ENCODE measurements around the gene RAB5IF. TPM values are rescaled to one million over a fixed set of nuclear protein-coding genes. Genes with fewer than 3 reads are reported as not detected.

Gene RAB5IF
- total RNA-seq, 1 experiment from 2014 or later = 118 TPM

DNA sequence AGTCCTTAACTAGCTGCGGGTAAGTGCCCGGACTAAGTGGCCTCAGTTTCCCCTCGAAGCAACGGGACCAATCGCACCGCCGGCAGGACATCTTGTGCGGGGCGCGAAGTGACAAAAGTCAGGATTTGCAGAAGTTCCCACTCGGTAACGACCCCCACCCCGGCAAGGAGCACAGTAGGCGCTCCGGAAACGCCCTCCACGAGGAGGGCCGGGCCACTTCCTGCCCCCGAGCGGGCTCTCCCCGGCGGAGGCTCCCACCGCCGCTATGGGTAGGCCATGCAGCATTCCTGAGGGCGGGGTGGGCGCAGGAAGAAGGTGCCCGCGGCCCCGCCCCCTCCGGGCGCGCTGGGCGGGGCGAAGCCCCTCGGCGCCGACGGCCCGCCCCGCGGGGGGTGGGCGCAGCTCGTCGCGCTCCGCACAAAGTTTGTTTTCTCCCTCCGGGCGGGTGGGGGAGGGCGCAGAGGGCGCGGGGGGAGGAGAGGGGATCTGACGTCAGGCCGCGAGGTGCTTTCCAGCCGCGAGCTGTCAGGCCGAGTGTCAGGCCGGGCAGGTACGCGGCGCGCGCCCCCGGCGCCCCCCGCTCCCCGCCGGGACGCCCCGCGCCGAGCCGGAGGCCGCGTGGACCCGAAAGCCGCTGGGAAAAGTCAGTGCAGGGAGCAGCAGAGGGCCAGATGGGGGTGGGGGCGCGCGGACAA is 32.3 kb upstream of the RAB5IF start, which contains the start of gene TGIF2:
TSS of gene TGIF2 (plus strand) at position 495 of the 695 bp plus-strand sequence. CDS start 5,178 bp downstream, outside the sequence.
- in situ Hi-C loops (cut with HindIII; ENCODE audit: low pct_unique_long_range_greater_than_20kb, low sequenced_read_pairs) (no loop called here), intact Hi-C loops (cut with micrococcal nuclease; ENCODE audit: unreplicated experiment) (no loop called here)
- ChIA-PET CTCF (interaction anchor here (0.6 kb wide), 1 partner anchor 158 kb away, joined by 3 read pairs; no protein-coding TSS in a partner anchor), POLR2A (interaction anchor here (0.6 to 0.7 kb wide), 3 partner anchors 14 to 425 kb away, joined by 3 to 12 read pairs (median 6); no protein-coding TSS in a partner anchor)
- TF ChIP-seq, protein P1, sequence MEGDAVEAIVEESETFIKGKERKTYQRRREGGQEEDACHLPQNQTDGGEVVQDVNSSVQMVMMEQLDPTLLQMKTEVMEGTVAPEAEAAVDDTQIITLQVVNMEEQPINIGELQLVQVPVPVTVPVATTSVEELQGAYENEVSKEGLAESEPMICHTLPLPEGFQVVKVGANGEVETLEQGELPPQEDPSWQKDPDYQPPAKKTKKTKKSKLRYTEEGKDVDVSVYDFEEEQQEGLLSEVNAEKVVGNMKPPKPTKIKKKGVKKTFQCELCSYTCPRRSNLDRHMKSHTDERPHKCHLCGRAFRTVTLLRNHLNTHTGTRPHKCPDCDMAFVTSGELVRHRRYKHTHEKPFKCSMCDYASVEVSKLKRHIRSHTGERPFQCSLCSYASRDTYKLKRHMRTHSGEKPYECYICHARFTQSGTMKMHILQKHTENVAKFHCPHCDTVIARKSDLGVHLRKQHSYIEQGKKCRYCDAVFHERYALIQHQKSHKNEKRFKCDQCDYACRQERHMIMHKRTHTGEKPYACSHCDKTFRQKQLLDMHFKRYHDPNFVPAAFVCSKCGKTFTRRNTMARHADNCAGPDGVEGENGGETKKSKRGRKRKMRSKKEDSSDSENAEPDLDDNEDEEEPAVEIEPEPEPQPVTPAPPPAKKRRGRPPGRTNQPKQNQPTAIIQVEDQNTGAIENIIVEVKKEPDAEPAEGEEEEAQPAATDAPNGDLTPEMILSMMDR (IDR thresholded peaks at IDR 0.05) = no peak
- TF ChIP-seq POLR2AphosphoS5 (IDR thresholded peaks at IDR 0.05; ENCODE audit: low read depth, low read length) (peak; percentile 66; the same call in 1 of the 2 replicates), TCF7L2 (IDR thresholded peaks at IDR 0.05; ENCODE audit: low read depth, low read length) (no peak), SIN3A (IDR thresholded peaks at IDR 0.05; ENCODE audit: borderline replicate concordance, insufficient read depth, low read depth, low read length) (peak; percentile 37; the same call in 1 of the 2 replicates)
- TF ChIP-seq, protein P2, sequence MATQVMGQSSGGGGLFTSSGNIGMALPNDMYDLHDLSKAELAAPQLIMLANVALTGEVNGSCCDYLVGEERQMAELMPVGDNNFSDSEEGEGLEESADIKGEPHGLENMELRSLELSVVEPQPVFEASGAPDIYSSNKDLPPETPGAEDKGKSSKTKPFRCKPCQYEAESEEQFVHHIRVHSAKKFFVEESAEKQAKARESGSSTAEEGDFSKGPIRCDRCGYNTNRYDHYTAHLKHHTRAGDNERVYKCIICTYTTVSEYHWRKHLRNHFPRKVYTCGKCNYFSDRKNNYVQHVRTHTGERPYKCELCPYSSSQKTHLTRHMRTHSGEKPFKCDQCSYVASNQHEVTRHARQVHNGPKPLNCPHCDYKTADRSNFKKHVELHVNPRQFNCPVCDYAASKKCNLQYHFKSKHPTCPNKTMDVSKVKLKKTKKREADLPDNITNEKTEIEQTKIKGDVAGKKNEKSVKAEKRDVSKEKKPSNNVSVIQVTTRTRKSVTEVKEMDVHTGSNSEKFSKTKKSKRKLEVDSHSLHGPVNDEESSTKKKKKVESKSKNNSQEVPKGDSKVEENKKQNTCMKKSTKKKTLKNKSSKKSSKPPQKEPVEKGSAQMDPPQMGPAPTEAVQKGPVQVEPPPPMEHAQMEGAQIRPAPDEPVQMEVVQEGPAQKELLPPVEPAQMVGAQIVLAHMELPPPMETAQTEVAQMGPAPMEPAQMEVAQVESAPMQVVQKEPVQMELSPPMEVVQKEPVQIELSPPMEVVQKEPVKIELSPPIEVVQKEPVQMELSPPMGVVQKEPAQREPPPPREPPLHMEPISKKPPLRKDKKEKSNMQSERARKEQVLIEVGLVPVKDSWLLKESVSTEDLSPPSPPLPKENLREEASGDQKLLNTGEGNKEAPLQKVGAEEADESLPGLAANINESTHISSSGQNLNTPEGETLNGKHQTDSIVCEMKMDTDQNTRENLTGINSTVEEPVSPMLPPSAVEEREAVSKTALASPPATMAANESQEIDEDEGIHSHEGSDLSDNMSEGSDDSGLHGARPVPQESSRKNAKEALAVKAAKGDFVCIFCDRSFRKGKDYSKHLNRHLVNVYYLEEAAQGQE (IDR thresholded peaks at IDR 0.05; ENCODE audit: insufficient read depth in 1 of 2, low read depth in 2 of 2, low read length in 1 of 2) = no peak
- no peak for DNase-seq (ENCODE audit: low read depth, low spot score)
- ATAC-seq = peak; percentile 89
- Histone ChIP-seq H3K27ac (ENCODE audit: low read length) (peak within 1 kb of the TSS; percentile 92), H3K9me3 (ENCODE audit: control insufficient read depth, insufficient read depth, low read depth, low read length) (no peaks in the 10 kb centered on the region), H3K27me3 (ENCODE audit: control insufficient read depth, insufficient read depth, low read length) (no peaks in the 10 kb centered on the region), H3K4me3 (ENCODE audit: low read depth in 2 of 2, low read length in 2 of 2) (peak within 1 kb of the TSS; percentile 61 to 65), H3K36me3 (ENCODE audit: control insufficient read depth, insufficient read depth, low read length) (no peaks in the 10 kb centered on the region), H3K4me1 (ENCODE audit: control insufficient read depth, insufficient read depth, low read length) (peaks cover 20% of the 10 kb centered on the region)
- BruUV-seq (replicated peaks) = no TSS peak

DNA sequence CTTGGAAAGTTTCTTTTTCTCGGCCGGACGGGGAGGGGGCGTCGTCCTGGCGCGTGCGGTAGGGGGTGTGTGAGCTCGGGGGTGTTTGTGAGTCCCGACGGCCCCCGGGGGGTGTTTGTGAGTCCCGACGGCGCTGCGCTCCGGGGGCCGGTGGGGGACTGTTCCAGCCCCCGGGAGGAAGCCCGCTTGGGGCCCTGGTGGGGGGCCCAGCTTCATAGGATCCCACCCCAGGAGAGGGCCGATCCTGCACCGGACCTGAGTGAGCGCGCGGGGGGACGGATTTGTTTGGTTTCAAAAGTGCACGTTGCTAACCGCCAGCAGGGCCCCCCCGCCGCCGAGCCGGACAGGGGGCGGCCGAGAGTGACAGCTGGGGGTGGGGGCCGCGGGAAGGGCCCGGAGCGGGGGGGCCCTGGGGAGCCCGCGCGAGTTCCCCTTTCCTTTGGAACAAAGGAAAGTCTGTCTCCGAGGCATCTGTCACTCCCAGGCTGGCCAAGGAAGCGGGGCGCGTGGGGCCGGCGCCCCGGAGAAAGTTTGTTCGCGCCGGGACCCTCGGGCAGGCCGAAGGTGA is 31.7 kb upstream of the RAB5IF start:
- no peak for DNase-seq (ENCODE audit: low read depth, low spot score)
- H3K27ac ChIP-seq (ENCODE audit: low read length) = peak overlapping the region; percentile 51
- ATAC-seq = peak; percentile 2; the same call in 1 of the 2 replicates
- no peaks in the 10 kb centered on the region for H3K9me3 ChIP-seq (ENCODE audit: control insufficient read depth, insufficient read depth, low read depth, low read length)
- CTCF ChIA-PET = no interaction called here
- in situ Hi-C loops (cut with HindIII; ENCODE audit: low pct_unique_long_range_greater_than_20kb, low sequenced_read_pairs) = no loop called here
- H3K4me1 ChIP-seq (ENCODE audit: control insufficient read depth, insufficient read depth, low read length) = peaks cover 20% of the 10 kb centered on the region
- TF ChIP-seq, protein P2 (IDR thresholded peaks at IDR 0.05; ENCODE audit: insufficient read depth in 1 of 2, low read depth in 2 of 2, low read length in 1 of 2) = no peak
- TF ChIP-seq, protein P1 (IDR thresholded peaks at IDR 0.05) = no peak
- no peaks in the 10 kb centered on the region for H3K36me3 ChIP-seq (ENCODE audit: control insufficient read depth, insufficient read depth, low read length)
- peak overlapping the region; percentile 61 to 65 for H3K4me3 ChIP-seq (ENCODE audit: low read depth in 2 of 2, low read length in 2 of 2)
- no peaks in the 10 kb centered on the region for H3K27me3 ChIP-seq (ENCODE audit: control insufficient read depth, insufficient read depth, low read length)
- BruUV-seq (replicated peaks) = no TSS peak
- POLR2A ChIA-PET = interaction anchor here (0.6 kb wide), 1 partner anchor 45 kb away, joined by 6 read pairs; no protein-coding TSS in a partner anchor
- intact Hi-C loops (cut with micrococcal nuclease; ENCODE audit: unreplicated experiment) = no loop called here

Data from Panc1 (cell line).